Measurements from ENCODE around the gene VOPP1.
A peak's percentile ranks its signal among the peaks of the same experiment; 100 is the strongest.

VOPP1 gene

GRCh38 chr7:55534262-55534915, 37.9 kb downstream of the VOPP1 start:
- no peak overlapping the region for H3K4me3 ChIP-seq (ENCODE audit: low read depth in 1 of 2, low read length in 2 of 2)
- H3K9me3 ChIP-seq (ENCODE audit: control insufficient read depth in 1 of 2, low read length in 2 of 2), result no peaks in the 10 kb centered on the region
- H3K4me1 ChIP-seq (ENCODE audit: control insufficient read depth in 1 of 2, insufficient read depth in 2 of 2, low read length in 2 of 2), result peaks cover 41 to 55% of the 10 kb centered on the region in 2 donors
- H3K36me3 ChIP-seq (ENCODE audit: control insufficient read depth in 1 of 2, insufficient read depth in 2 of 2, low read length in 2 of 2), result no peaks in the 10 kb centered on the region
- H3K9ac ChIP-seq (ENCODE audit: low read depth in 1 of 2, low read length in 2 of 2), result peak overlapping the region; percentile 11 to 12
- no peaks in the 10 kb centered on the region for H3K27me3 ChIP-seq (ENCODE audit: control insufficient read depth in 1 of 2, insufficient read depth in 2 of 2, low read length in 2 of 2)
- peak overlapping the region; percentile 40 for H3K27ac ChIP-seq (ENCODE audit: low read depth, low read length)

- Histone ChIP-seq H3K36me3 (ENCODE audit: control insufficient read depth in 1 of 2, insufficient read depth in 2 of 2, low read length in 2 of 2) (no peaks in the 10 kb centered on the region), H3K9ac (ENCODE audit: low read depth in 1 of 2, low read length in 2 of 2) (peak overlapping the region in 1 of 2 donors; percentile 11), H3K4me3 (ENCODE audit: low read depth in 1 of 2, low read length in 2 of 2) (peak overlapping the region; percentile 2 to 3), H3K27me3 (ENCODE audit: control insufficient read depth in 1 of 2, insufficient read depth in 2 of 2, low read length in 2 of 2) (no peaks in the 10 kb centered on the region), H3K4me1 (ENCODE audit: control insufficient read depth in 1 of 2, insufficient read depth in 2 of 2, low read length in 2 of 2) (peaks cover 41 to 55% of the 10 kb centered on the region in 2 donors), H3K9me3 (ENCODE audit: control insufficient read depth in 1 of 2, low read length in 2 of 2) (no peaks in the 10 kb centered on the region), H3K27ac (ENCODE audit: low read depth, low read length) (peak overlapping the region; percentile 24)
Observed at GRCh38 chr7:55533729-55534080, 38.6 kb downstream of the VOPP1 start.

DNA sequence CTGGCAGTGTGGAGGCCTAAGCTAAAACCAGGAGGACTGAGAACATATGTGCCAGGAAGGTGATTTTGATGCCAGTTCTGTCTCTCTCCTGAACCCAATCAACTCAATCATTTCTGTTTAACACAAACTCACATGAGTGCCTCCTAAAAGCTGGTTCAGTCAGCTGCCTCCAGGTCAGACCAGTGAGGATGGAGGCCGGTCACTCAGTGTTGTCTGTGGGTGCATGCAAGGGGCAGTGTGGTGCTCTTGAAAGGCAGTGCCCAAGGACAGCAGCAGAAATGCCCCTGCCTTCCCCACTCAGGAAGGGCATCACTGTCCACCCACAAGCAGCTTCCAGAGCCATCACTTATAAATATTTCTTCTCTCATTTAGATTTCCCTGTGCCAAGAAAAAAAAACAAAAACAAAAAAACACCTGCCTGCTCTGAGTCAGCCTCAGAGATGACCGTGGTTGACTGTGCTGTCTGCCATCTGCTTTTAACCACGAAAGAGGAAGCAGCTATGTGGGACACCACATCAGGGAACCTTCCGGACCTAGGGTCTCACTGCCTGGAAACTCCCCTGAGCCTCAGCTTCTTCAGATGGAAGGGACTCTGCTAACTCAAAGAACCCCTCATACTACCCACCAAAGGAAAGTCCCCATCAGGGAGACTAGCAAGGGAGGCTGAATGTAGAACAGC, 39.1 kb downstream of the VOPP1 start:
- Histone ChIP-seq H3K36me3 (ENCODE audit: control insufficient read depth in 1 of 2, insufficient read depth in 2 of 2, low read length in 2 of 2) (no peaks in the 10 kb centered on the region), H3K9me3 (ENCODE audit: control insufficient read depth in 1 of 2, low read length in 2 of 2) (no peaks in the 10 kb centered on the region), H3K27me3 (ENCODE audit: control insufficient read depth in 1 of 2, insufficient read depth in 2 of 2, low read length in 2 of 2) (no peaks in the 10 kb centered on the region), H3K4me3 (ENCODE audit: low read depth in 1 of 2, low read length in 2 of 2) (peak overlapping the region; percentile 2 to 3), H3K4me1 (ENCODE audit: control insufficient read depth in 1 of 2, insufficient read depth in 2 of 2, low read length in 2 of 2) (peaks cover 41 to 55% of the 10 kb centered on the region in 2 donors), H3K27ac (ENCODE audit: low read depth, low read length) (peak overlapping the region; percentile 24), H3K9ac (ENCODE audit: low read depth in 1 of 2, low read length in 2 of 2) (peak overlapping the region in 1 of 2 donors; percentile 11)

- Histone ChIP-seq H3K27me3 (ENCODE audit: control insufficient read depth in 1 of 2, insufficient read depth in 2 of 2, low read length in 2 of 2) (no peaks in the 10 kb centered on the region), H3K36me3 (ENCODE audit: control insufficient read depth in 1 of 2, insufficient read depth in 2 of 2, low read length in 2 of 2) (no peaks in the 10 kb centered on the region), H3K9me3 (ENCODE audit: control insufficient read depth in 1 of 2, low read length in 2 of 2) (no peaks in the 10 kb centered on the region), H3K4me3 (ENCODE audit: low read depth in 1 of 2, low read length in 2 of 2) (no peak overlapping the region), H3K27ac (ENCODE audit: low read depth, low read length) (no peak overlapping the region), H3K4me1 (ENCODE audit: control insufficient read depth in 1 of 2, insufficient read depth in 2 of 2, low read length in 2 of 2) (peaks cover 41 to 48% of the 10 kb centered on the region in 2 donors), H3K9ac (ENCODE audit: low read depth in 1 of 2, low read length in 2 of 2) (no peak overlapping the region)
Observed at GRCh38 chr7:55532150-55532917, 40.0 kb downstream of the VOPP1 start.

DNA sequence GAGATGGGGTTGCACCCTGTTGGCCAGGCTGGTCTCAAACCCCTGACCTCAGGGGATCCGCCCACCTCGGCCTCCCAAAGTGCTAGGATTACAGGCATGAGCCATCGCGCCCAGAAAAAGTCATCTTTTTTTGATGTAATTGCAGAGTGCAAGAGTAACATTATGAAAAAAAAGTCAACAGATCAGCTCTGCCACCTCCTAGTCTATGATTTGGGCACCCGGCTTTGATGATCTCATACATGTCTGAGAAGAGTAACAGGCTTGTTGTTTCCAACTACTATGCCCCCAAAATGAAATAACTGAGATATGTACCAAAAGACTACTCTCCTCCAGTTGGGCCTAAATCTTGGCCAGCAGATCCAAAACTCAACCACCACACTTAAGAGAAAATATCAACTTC, 40.8 kb downstream of the VOPP1 start:
- no peaks in the 10 kb centered on the region for H3K9me3 ChIP-seq (ENCODE audit: control insufficient read depth in 1 of 2, low read length in 2 of 2)
- H3K4me3 ChIP-seq (ENCODE audit: low read depth in 1 of 2, low read length in 2 of 2), result no peak overlapping the region
- H3K4me1 ChIP-seq (ENCODE audit: control insufficient read depth in 1 of 2, insufficient read depth in 2 of 2, low read length in 2 of 2), result peaks cover 34 to 41% of the 10 kb centered on the region in 2 donors
- no peaks in the 10 kb centered on the region for H3K36me3 ChIP-seq (ENCODE audit: control insufficient read depth in 1 of 2, insufficient read depth in 2 of 2, low read length in 2 of 2)
- H3K27me3 ChIP-seq (ENCODE audit: control insufficient read depth in 1 of 2, insufficient read depth in 2 of 2, low read length in 2 of 2), result no peaks in the 10 kb centered on the region
- no peak overlapping the region for H3K27ac ChIP-seq (ENCODE audit: low read depth, low read length)
- no peak overlapping the region for H3K9ac ChIP-seq (ENCODE audit: low read depth in 1 of 2, low read length in 2 of 2)

- Histone ChIP-seq H3K9ac (ENCODE audit: low read depth in 1 of 2, low read length in 2 of 2) (no peak overlapping the region), H3K27ac (ENCODE audit: low read depth, low read length) (no peak overlapping the region), H3K36me3 (ENCODE audit: control insufficient read depth in 1 of 2, insufficient read depth in 2 of 2, low read length in 2 of 2) (no peaks in the 10 kb centered on the region), H3K4me3 (ENCODE audit: low read depth in 1 of 2, low read length in 2 of 2) (no peak overlapping the region), H3K9me3 (ENCODE audit: control insufficient read depth in 1 of 2, low read length in 2 of 2) (no peaks in the 10 kb centered on the region), H3K4me1 (ENCODE audit: control insufficient read depth in 1 of 2, insufficient read depth in 2 of 2, low read length in 2 of 2) (peaks cover 4% of the 10 kb centered on the region in 2 donors), H3K27me3 (ENCODE audit: control insufficient read depth in 1 of 2, insufficient read depth in 2 of 2, low read length in 2 of 2) (no peaks in the 10 kb centered on the region)
Observed at GRCh38 chr7:55527307-55527706, 45.0 kb downstream of the VOPP1 start.

DNA sequence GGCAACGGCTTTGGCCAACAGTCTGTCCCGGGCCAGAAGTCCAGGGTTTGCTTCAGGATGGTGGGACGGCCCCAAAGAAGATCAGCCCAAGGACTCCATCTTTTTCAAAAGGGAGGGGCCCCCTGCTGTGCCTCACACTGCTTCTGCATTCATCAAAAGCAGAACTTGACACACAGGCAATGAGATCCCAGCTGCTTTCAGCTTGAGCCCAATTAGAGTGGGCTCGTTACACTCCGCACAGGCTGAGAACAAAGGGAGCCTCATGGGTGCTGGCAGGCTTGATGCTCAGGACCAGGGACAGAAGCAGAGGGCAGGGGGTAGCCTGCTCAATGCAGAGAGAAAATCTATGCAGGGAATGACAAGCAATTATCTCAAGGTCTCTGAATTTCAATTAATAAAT, 45.5 kb downstream of the VOPP1 start:
- Histone ChIP-seq H3K4me1 (ENCODE audit: control insufficient read depth in 1 of 2, insufficient read depth in 2 of 2, low read length in 2 of 2) (peaks cover 6 to 8% of the 10 kb centered on the region in 2 donors), H3K27me3 (ENCODE audit: control insufficient read depth in 1 of 2, insufficient read depth in 2 of 2, low read length in 2 of 2) (no peaks in the 10 kb centered on the region), H3K9me3 (ENCODE audit: control insufficient read depth in 1 of 2, low read length in 2 of 2) (no peaks in the 10 kb centered on the region), H3K9ac (ENCODE audit: low read depth in 1 of 2, low read length in 2 of 2) (no peak overlapping the region), H3K27ac (ENCODE audit: low read depth, low read length) (no peak overlapping the region), H3K36me3 (ENCODE audit: control insufficient read depth in 1 of 2, insufficient read depth in 2 of 2, low read length in 2 of 2) (no peaks in the 10 kb centered on the region), H3K4me3 (ENCODE audit: low read depth in 1 of 2, low read length in 2 of 2) (no peak overlapping the region)

- H3K9me3 ChIP-seq (ENCODE audit: control insufficient read depth in 1 of 2, low read length in 2 of 2), result no peaks in the 10 kb centered on the region
- H3K27me3 ChIP-seq (ENCODE audit: control insufficient read depth in 1 of 2, insufficient read depth in 2 of 2, low read length in 2 of 2), result no peaks in the 10 kb centered on the region
- no peak overlapping the region for H3K4me3 ChIP-seq (ENCODE audit: low read depth in 1 of 2, low read length in 2 of 2)
- no peak overlapping the region for H3K27ac ChIP-seq (ENCODE audit: low read depth, low read length)
- peaks cover 9 to 11% of the 10 kb centered on the region in 2 donors for H3K4me1 ChIP-seq (ENCODE audit: control insufficient read depth in 1 of 2, insufficient read depth in 2 of 2, low read length in 2 of 2)
- H3K36me3 ChIP-seq (ENCODE audit: control insufficient read depth in 1 of 2, insufficient read depth in 2 of 2, low read length in 2 of 2), result no peaks in the 10 kb centered on the region
- H3K9ac ChIP-seq (ENCODE audit: low read depth in 1 of 2, low read length in 2 of 2), result no peak overlapping the region
Observed at GRCh38 chr7:55526329-55526728, 46.0 kb downstream of the VOPP1 start.

DNA sequence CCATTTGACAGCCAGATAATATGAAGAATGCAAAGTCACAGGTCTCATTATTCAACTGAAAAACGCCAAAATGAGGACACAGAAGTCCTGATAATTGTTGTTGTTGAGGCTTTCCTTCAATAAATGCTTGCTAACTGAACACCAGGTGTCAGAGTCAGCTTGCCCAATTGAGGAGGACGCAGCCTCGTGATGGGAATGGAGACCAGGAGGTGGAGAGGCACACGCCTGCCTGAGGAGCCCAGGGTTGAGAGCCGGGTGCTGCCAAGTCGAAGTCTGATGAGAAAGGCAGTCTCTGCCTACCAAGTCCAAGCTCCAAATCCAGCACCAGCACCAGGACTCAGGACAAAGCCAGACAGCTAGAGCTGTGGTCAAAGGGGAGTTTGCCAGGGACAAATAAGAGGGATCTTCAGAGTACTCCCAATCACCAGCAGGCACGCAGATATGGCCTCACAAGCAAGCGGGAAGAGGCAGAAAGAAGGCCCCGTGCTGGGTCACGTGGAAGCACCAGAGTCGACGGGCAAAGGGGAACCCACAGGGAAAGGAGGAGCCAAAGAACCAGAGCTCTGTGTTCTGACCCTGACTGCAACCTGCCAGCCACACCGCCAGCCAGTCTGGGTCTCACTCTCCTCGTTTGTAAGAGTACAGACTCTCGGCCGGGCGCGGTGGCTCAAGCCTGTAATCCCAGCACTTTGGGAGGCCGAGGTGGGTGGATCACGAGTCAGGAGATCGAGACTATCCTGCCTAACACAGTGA, 47.6 kb downstream of the VOPP1 start:
- H3K4me1 ChIP-seq (ENCODE audit: control insufficient read depth in 1 of 2, insufficient read depth in 2 of 2, low read length in 2 of 2), result peaks cover 9 to 12% of the 10 kb centered on the region in 2 donors
- H3K9ac ChIP-seq (ENCODE audit: low read depth in 1 of 2, low read length in 2 of 2), result no peak overlapping the region
- no peaks in the 10 kb centered on the region for H3K9me3 ChIP-seq (ENCODE audit: control insufficient read depth in 1 of 2, low read length in 2 of 2)
- H3K4me3 ChIP-seq (ENCODE audit: low read depth in 1 of 2, low read length in 2 of 2), result no peak overlapping the region
- H3K27ac ChIP-seq (ENCODE audit: low read depth, low read length), result no peak overlapping the region
- H3K36me3 ChIP-seq (ENCODE audit: control insufficient read depth in 1 of 2, insufficient read depth in 2 of 2, low read length in 2 of 2), result peaks cover 0 to 5% of the 10 kb centered on the region in 2 donors
- H3K27me3 ChIP-seq (ENCODE audit: control insufficient read depth in 1 of 2, insufficient read depth in 2 of 2, low read length in 2 of 2), result no peaks in the 10 kb centered on the region

Data from duodenal mucosa (tissue), 2 donors.